CD1c-positive myeloid dendritic cell (primary cell): ENCODE measurements around the gene UBR3.
A peak's percentile ranks its signal among the peaks of the same experiment; 100 is the strongest.

Experiments
- DNase-seq: peaks from one replicate; pipeline ENCODE4 v3.0.0-alpha.2; 2016; ENCODE audit errors: extremely low spot score

The UBR3 gene

DNA sequence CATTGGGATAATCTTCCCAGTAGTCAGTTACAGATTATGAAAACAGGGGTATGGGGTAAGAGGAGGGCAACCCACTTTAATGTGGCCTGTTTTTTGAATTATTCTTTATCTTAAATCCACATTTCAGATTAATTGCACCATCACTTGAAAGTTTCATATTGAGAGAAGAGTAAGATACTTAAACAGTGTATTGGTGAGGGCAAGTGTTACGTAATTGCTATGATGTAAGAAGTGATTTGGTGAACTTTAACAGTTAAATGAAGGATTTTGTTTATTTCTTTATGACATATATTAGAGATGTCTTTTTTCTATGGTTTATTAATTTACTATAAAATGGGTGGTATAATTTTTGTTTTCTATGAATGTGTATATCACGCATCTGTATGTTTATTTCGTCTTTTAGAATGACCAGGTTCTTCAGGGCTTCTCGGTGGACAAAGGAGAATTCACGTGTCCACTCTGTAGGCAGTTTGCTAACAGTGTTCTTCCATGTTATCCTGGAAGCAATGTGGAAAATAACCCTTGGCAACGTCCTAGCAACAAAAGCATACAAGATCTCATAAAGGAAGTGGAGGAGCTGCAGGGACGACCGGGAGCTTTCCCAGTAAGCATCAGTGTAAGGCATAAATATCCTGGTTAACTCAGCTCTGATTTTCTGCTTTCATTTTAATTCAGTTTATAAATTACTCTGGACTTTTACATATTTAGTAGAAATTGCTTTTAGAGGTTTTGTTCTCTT, 179.5 kb downstream of the UBR3 start:
- DNase-seq: no peak

DNA sequence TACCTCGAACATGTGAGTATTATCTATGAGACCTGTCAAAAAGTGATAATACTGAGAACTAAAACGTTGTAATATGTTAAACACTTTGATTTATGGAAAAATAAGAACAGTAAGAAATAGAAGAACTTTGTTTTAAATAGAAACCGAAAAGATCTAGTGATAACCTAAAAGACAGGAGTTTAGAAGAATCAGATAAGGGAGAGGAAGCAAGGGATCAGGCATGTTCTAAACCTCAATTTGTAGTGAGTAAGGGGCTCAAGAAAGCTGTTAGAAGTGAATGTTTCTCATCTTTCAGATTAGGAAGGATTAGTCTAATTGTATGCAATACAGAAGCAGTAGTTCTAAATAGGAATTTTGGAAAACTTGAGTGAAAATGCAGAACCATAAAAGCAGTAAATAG, 182.0 kb downstream of the UBR3 start:
- no peak for DNase-seq

DNA sequence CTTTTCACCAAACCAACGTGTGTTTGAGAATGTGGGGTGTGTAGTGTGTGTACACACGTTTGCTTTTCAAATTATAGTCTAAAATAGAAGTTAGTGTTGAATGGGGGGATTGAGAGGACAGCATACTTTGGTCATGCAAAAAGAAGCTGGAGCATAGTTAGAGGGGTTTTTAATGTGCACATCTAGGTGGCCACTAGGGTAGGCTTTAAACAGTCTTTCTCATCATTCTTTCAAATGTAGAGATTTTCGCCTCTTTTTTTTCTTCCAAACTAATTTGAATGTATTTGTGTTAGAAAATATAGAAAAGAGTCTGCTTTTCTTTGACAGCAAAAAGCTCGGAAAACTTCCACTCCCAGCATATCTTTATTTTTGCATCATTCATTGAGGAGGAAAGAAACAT, 185.5 kb downstream of the UBR3 start:
- no peak for DNase-seq

DNA sequence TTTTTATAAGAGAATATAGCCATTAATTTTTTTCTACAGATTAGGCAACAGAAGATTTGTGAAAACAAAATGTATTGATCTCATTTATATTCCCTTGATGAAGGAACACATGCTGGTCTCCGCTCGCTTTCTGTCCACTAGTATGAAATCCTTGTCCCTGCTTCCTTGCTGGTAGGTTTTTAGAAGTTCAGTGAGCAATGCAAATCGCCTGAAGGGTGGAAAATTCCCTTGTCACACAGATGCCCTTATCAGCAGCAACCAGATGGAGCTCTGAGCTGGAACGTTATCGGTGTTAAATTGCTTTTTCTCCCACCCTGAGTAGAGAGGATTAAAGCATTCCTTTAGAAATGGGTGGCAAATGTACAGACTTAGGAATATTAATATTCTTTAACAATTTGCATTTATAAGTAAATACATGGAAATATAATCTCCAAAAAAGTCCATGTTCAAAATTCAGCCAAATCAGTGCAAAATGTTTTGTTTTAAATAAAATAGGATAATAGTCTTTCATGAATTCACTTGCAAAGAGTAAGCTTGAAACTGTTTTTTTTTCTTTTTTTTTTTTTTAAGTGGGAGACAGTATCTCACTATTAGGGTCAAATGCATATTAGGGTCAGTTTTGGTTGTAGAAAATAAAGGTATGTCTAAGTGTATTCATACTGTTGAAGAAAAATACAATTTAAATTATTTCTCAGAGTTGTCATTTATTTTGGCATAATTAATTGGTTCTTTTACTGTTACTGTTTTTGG, 186.7 kb downstream of the UBR3 start:
- no peak for DNase-seq

DNA sequence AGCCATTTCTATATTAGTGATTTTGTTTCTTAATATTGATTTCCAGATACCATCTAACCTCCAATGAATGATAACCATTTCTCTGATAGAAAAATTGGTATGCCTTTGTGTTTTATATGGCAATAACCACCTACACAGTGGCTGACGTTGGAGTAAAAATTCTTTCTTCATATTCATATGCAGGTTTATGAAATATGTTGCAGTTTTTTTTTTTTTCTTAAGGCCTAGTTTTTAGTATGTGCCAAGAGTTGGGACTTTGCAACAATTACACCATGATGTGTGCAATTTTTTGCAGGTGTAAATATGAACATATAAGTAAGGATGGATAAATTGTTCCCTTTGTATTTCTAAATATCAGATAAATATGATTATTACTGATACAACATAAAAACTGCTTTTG, 187.5 kb downstream of the UBR3 start:
- DNase-seq: no peak

DNA sequence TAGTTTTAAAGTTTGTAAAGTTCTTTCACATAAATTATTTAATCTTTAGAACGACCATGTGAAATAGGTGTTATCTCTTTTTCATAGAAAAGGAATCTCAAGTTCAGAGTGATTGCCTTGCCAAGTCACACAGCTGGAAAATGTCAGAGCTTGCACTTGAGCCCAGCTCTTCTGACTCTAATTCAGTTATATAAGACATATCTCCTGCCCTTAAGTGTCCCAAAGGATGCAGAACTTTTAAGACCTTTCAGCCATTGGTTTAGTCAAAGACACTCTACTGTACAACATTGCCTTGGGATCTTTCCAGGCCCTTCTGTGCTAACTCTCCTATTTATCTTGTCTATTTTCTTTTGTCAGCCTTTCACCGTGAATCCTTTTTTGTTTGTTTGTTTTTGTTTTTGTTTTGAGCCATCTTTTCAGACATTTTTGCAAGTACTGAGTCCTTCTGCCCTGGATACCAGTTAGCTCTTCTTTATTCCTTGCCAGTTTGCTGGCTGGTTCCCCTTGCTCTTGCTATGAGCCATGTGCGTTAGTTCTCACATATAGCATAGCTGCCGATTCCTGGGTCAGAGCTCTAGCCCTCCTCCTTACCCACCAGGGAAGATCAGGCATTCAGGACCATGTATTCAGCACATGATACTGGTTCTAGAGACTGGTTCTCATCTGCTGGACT, 190.7 kb downstream of the UBR3 start:
- no peak for DNase-seq

DNA sequence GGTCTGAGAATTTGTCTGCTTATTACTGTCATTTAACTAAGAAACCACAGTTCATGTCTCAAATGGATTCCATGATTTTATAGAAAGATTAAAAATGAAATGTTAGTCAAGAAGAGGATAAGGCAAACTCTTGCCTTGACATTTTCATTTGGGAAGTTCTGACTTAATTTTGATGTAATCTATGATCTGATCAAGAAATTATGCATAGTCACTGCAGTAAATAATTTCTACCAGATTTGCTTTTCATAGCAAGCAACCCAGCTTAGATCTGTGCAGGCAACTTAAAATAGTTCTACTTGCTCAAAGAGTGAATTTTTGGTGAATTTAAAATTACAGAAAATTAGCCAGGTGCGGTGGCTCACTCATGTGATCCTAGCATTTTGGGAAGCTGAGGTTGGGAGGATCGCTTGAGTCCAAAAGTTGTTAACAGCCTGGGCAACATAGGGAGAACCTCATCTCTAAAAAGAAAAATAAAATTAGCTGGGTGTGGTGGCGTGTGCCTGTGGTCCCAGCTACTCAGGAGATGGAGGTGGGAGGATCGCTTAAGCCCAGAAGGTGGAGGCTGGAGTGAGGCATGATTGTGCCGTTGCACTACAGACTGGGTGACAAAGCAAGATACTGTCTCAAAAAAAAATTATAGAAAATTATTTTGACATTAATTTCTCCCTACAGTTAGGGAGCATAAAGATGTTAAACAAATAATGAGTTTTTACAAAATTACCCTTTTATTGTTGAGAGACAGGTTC, 192.0 kb downstream of the UBR3 start:
- DNase-seq: no peak

DNA sequence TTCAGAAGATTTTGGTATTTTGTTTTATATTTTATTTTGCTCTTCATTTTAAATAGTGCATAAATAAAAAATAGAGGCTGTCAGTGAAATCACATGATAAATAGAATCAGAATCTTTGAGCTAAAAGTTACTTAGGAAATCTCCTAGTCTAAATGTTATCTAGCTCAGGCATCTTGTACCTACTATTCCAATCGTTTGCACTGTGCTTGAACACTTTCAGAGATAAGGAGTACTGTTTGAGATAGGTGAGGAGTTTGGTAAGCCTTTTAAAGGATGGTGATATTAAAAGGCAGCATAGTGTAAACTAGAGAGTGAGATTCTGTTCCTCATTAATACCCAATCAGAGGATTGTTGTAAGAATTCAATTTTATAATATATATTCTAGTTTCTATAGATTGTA, 193.5 kb downstream of the UBR3 start:
- no peak for DNase-seq

DNA sequence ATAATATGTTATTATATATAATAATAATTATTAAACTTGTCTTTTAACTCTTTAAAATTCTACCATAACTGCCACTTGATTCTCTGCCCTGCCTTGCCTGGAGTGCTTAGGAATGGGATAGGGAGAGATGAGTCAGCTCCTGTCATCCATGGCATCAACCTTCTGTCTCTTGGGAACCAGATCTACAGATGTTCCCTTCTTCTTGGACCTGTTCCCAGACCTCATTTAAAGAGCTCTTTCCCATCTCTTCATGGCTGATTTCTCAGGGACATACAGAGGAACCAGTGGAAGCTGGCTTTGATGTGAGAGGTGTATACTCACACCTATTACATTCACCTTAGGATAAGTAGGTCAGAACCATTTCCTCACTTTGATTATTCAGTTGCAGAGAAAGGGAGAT, 195.4 kb downstream of the UBR3 start:
- no peak for DNase-seq

DNA sequence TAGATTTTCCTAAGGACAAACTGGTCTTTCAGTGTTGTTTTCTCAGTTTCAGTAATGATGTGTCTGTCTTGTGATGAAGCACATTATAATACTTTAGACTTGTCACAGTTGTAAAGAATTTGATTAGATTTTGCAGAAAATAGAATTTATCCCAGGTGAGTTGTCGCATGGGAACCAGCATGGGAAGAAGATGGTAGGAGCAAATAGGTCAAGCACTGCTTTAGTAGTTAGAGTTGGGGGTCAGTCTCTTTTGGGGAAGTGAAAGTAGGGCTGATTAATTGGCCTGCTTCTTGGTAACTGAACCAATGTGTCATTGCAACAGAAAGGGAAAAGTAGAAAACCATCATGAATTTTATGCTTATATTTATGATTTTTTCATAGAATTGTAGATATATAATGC, 197.5 kb downstream of the UBR3 start:
- DNase-seq: peak; percentile 39

DNA sequence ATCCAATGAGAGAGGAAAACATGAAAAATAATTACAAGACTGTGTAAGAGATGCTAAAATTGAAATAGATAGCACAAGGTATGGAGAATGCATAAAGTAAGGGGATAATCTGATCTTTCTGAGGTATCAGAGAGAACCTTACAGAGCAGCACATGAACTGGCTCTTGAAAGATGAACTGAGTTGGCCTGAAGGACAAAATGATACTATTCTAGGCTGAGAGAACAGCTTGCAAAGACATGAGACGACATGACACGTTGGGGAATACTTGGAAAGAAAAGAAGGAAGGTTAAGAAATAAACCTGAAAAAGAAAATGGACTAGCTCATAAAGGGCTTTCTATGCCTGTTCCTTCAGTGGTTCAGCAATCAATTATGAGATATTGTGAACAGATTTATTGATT, 198.0 kb downstream of the UBR3 start:
- DNase-seq: no peak

DNA sequence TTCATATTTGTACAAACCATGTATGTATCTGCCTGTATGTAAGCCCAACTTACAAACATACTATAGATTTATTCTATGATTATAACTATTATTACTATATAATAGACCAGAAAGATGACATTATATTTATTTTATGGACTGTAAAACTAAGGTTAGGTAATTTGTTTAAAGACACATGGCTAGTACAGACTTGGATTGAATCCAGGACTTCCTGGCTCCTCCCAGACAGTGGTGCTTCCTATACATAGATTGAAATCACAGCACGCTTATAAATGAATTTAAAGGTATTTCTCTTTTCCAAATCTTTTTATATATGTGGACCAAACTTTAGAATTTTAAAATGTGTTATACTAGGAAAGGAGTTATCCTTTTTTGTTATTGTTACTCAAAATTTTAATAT, 199.1 kb downstream of the UBR3 start:
- no peak for DNase-seq

DNA sequence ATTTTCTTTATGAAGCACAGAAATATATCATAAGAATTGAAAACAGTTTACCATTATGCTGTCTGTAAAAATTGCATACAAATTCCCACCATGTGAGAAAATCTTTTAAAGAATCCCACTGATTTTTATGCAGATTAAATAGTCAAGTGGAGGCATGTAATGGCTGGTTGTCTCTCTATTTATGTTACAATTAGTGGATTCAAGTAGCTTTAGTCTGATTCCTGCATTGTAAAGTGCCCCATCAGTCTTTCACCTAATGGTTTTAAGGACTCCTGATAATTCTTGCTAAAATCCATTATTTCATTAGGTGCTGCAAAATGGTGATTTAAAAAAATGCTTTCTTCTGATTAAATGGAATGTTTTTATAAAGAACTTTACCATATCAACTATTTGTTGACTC, 202.3 kb downstream of the UBR3 start:
- DNase-seq: no peak

DNA sequence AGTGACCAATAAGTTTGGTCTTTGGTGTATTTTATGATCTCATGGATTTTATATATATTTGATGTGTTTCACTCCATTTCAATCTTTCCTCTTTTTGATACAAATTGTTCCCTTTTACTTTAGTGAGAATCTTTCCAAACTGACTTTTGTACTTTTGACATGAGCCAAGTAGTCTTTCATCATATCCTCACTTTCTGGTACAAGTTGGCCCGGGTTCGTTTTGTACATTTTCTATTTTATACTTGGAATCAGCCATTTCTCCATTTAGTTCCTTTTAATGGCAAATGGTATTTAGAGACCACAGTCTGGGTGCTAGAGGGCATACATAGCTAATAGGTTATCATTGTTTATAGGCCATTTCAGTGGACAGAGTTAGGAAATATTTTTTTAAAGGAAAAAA, 202.8 kb downstream of the UBR3 start:
- no peak for DNase-seq

DNA sequence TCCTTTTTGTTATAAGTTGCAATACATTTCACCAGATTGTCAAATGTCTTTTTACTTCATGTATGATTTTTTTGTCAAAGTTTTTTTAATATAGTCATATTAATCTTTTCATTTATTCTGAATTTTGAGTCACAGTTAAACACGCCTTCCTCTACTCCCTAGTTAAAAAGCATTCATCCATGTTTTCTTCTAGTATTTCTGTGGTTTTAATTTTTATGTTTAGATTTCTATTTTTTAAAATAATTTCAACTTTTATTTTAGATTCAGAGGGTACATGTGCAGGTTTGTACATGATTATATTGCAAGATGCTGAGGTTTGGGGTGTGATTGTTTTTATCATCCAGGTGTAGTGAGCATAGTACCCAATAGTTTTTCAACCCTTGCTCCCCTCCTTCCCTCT, 204.0 kb downstream of the UBR3 start:
- DNase-seq: no peak

DNA sequence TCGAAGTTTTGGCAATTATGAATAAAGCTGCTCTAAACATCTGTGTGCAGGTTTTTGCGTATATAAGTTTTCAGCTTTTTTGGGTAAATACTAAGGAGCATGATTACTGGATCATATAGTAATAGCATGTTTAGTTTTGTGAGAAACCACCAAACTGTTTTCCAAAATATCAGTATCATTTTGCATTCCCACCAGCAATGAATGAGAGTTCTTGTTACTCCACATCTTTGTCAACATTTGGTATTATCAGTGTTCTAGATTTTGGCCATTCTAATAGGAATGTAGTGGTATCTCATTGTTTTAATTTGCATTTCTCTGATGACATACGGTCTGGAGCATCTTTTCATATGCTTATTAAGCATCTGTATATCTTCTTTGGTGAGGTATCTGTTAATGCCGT, 207.3 kb downstream of the UBR3 start:
- no peak for DNase-seq

DNA sequence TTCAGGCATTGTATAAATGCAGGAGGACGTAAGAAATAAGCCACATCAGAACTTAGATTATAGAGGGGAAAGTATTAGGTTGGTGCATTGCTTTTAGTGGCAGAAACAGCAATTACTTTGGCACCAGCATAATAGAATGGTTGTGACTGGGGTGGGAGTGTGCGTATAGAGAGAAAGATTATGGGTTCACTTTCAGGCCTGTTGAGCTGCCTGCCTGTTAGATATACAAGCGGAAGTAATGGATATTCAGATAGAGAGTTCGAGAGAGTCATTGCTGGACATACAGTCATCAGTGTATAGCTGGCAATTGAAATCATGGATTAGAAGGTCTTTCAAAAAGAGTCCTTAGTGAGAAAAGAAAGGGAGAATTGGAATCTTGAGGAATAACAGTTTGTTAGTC, 211.5 kb downstream of the UBR3 start:
- DNase-seq: no peak

DNA sequence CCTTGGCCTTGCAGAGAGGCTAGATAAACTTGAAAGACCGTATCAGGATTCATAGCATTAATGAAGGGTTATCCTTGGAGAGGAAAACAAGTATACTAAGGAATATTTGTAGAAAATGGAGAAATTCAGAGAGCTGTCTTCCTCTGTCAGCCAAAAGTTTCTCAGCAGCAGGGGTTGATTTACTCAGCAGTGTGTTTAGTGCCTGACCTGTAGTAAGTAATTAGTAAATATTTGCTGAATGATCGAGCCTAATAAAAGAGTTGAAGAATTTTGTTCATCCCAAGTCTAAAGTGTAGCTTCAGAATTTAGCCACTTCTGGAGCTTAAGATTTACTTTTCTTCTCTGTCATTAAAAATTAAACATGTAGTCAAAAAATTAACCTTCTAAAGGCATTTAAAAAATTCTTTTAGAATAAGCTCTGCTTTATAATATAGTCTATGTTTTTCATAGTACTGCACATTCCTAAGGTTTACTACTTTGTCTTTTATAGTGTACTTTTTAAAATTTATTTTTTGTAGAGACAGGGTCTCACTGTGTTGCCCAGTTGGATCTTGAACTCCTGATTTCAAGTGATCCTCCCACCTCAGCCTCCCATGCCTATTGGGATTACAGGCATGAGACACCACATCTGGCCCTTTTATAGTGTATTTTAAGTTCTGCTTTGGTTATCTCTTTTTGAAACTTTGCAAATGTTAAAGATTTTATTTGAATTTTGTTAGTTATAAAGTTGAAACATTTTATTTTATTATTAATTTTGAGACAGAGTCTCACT, 212.3 kb downstream of the UBR3 start:
- no peak for DNase-seq

DNA sequence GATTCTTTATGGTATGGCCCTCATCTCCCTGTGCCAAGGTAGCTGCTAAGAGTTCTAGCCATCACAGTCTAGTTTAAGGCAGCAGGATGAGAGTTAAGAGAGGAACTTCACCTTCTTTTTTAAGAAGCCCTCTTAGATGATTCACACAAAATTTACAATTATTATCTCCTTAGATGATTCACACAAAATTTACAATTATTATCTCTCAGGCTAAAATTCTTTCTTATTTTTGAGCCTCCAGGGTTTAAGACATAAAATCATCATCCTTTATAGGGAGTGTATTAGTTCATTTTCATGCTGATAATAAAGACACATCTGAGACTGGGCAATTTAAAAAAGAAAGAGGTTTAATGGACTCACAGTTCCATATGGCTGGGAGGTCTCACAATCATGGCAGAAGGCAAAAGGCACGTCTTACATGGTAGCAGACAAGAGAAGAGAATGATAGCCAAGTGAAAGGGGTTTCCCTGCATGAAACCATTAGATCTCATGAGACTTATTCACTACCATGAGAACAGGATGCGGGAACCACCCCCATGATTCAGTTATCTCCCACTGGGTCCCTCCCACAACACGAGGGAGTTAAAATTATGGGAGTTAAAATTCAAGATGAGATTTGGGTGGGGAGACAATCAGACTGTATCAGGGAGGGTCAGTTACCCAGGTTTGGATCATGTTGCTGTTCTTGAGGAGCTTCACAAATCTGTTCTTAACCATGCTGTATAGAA, 217.7 kb downstream of the UBR3 start:
- DNase-seq: no peak

DNA sequence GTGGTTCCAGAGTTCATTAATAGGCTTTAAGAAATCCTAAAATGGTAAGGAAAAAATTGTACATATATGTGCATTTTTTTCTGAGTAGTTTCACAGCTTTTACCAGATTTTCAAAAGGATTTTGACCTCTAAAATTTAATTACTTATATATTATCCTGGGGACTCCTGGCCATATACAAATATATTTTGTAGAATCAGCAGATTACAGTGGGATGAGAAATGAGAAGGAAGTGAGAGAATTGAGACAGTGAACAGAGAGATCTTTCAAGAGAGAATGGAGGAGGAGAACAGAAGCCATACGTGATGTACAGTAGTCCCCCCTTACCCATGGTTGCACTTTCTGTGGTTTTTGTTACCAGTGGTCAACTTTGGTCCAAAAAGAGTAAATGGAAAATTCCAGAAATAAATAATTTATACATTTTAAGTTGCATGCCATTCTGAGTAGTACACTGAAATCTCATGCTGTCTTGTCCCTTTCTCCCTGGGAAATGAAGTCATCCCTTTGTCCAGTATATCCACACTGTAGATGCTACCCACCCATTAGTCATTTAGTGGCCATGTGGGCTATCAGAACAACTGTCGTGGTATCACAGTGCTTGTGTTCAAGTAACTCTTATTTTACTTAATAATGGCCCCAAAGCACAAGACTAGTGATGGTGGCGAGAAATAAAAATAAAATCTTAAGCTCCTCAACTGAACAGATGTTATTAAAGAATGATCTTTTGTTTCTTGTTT, 220.2 kb downstream of the UBR3 start:
- no peak for DNase-seq
